Parathyroid adenoma (tissue), 2 donors: Measurements from ENCODE around the gene DNAJC13.

Experiments
- H2AFZ ChIP-seq: fragments of 300-600 bp; sonication (generic); one replicate; pipeline ENCODE4 v1.7.0; 2017; ENCODE audit warnings: antibody characterized with exemption, mild to moderate bottlenecking
- H3K27ac ChIP-seq: fragments of 300-600 bp; sonication (generic); one replicate; pipeline ENCODE4 v1.7.0; 2017
- H3K27me3 ChIP-seq: fragments of 300-600 bp; sonication (generic); one replicate; pipeline ENCODE4 v1.7.0; 2017; ENCODE audit warnings: low read length; ENCODE audit not compliant: control insufficient read depth, insufficient read depth
- H3K36me3 ChIP-seq: fragments of 300-600 bp; sonication (generic); one replicate; pipeline ENCODE4 v1.7.0; 2017; ENCODE audit warnings: low read length; ENCODE audit not compliant: control insufficient read depth, insufficient read depth
- H3K4me1 ChIP-seq: fragments of 300-600 bp; sonication (generic); one replicate; pipeline ENCODE4 v1.7.0; 2017; ENCODE audit warnings: control low read depth
- H3K4me2 ChIP-seq: fragments of 300-600 bp; sonication (generic); one replicate; pipeline ENCODE4 v1.7.0; 2017; ENCODE audit warnings: low read length
- H3K4me3 ChIP-seq: fragments of 300-600 bp; sonication (generic); one replicate; pipeline ENCODE4 v1.7.0; 2017; ENCODE audit warnings: low read depth, low read length
- H3K79me2 ChIP-seq: fragments of 300-600 bp; sonication (generic); one replicate; pipeline ENCODE4 v1.7.0; 2017; ENCODE audit warnings: control low read depth
- H3K9ac ChIP-seq: fragments of 300-600 bp; sonication (generic); one replicate; pipeline ENCODE4 v1.7.0; 2017; ENCODE audit warnings: mild to moderate bottlenecking
- H3K9me3 ChIP-seq: fragments of 300-600 bp; sonication (generic); one replicate; pipeline ENCODE4 v1.7.0; 2017; ENCODE audit warnings: low read length; ENCODE audit not compliant: control insufficient read depth
- CTCF ChIP-seq: fragments of 300-600 bp; sonication (generic); IDR thresholded peaks from one replicate; pipeline ENCODE4 v1.7.0; 2017; ENCODE audit warnings: antibody characterized with exemption, mild to moderate bottlenecking
- donor health status: primary hyperparathyroidism.

DNAJC13 gene

GRCh38 chr3:132378846-132379245 is 38.5 kb upstream of the DNAJC13 start:
- Histone ChIP-seq H3K4me2 (no peak overlapping the region), H3K27me3 (no peaks in the 10 kb centered on the region), H3K79me2 (no peaks in the 10 kb centered on the region), H3K36me3 (no peaks in the 10 kb centered on the region), H3K9ac (no peak overlapping the region), H2AFZ (no peak overlapping the region), H3K4me3 (no peak overlapping the region), H3K4me1 (no peaks in the 10 kb centered on the region), H3K27ac (no peak overlapping the region), H3K9me3 (no peaks in the 10 kb centered on the region)
- no peak for TF ChIP-seq CTCF

- H3K79me2 ChIP-seq: no peaks in the 10 kb centered on the region
- no peak overlapping the region for H3K4me2 ChIP-seq
- no peaks in the 10 kb centered on the region for H3K4me1 ChIP-seq
- no peak overlapping the region for H3K27ac ChIP-seq
- H3K4me3 ChIP-seq: no peak overlapping the region
- no peaks in the 10 kb centered on the region for H3K36me3 ChIP-seq
- no peak for TF ChIP-seq CTCF
- H3K27me3 ChIP-seq: no peaks in the 10 kb centered on the region
- H3K9ac ChIP-seq: no peak overlapping the region
- H3K9me3 ChIP-seq: no peaks in the 10 kb centered on the region
- no peak overlapping the region for H2AFZ ChIP-seq
Measured at GRCh38 chr3:132380920-132381319, 36.4 kb upstream of the DNAJC13 start.

GRCh38 chr3:132381348-132381944 is 35.9 kb upstream of the DNAJC13 start:
- H3K79me2 ChIP-seq: no peaks in the 10 kb centered on the region
- H3K9me3 ChIP-seq: no peaks in the 10 kb centered on the region
- H3K36me3 ChIP-seq: no peaks in the 10 kb centered on the region
- no peaks in the 10 kb centered on the region for H3K27me3 ChIP-seq
- H3K9ac ChIP-seq: no peak overlapping the region
- H3K4me1 ChIP-seq: no peaks in the 10 kb centered on the region
- H2AFZ ChIP-seq: no peak overlapping the region
- H3K27ac ChIP-seq: no peak overlapping the region
- no peak overlapping the region for H3K4me3 ChIP-seq
- H3K4me2 ChIP-seq: no peak overlapping the region
- no peak for TF ChIP-seq CTCF

GRCh38 chr3:132382267-132382666 is 35.0 kb upstream of the DNAJC13 start:
- Histone ChIP-seq H3K4me2 (no peak overlapping the region), H3K36me3 (no peaks in the 10 kb centered on the region), H3K4me3 (no peak overlapping the region), H3K79me2 (no peaks in the 10 kb centered on the region), H3K27ac (no peak overlapping the region), H2AFZ (no peak overlapping the region), H3K9ac (no peak overlapping the region), H3K27me3 (no peaks in the 10 kb centered on the region), H3K9me3 (no peaks in the 10 kb centered on the region), H3K4me1 (no peaks in the 10 kb centered on the region)
- no peak for TF ChIP-seq CTCF

GRCh38 chr3:132382688-132383194 is 34.6 kb upstream of the DNAJC13 start:
- no peak for TF ChIP-seq CTCF
- H2AFZ ChIP-seq: no peak overlapping the region
- H3K27ac ChIP-seq: no peak overlapping the region
- no peaks in the 10 kb centered on the region for H3K4me1 ChIP-seq
- H3K79me2 ChIP-seq: no peaks in the 10 kb centered on the region
- H3K36me3 ChIP-seq: no peaks in the 10 kb centered on the region
- no peaks in the 10 kb centered on the region for H3K27me3 ChIP-seq
- no peak overlapping the region for H3K4me3 ChIP-seq
- H3K9me3 ChIP-seq: no peaks in the 10 kb centered on the region
- H3K9ac ChIP-seq: no peak overlapping the region
- no peak overlapping the region for H3K4me2 ChIP-seq
